ENCODE measurements around the gene C19orf33. TPM values are rescaled to one million over a fixed set of nuclear protein-coding genes. Genes with fewer than 3 reads are reported as not detected.

Gene C19orf33
- total and polyA plus RNA-seq, 2 donors from 2014 or later: 40.3 to 43.9 TPM

- DNase-seq (peak in 2 of 5 donors; percentile 30 to 77), FAIRE-seq (no peak)
- intact Hi-C loops (cut with DNase I): no loop called here
- Histone ChIP-seq H3K4me3 (ENCODE audit: low read length in 3 of 3) (peak overlapping the region; percentile 73 to 80 (median 79)), H3K9ac (ENCODE audit: low read length in 3 of 3) (peak overlapping the region; percentile 61 to 96 (median 81)), H3K27me3 (ENCODE audit: control insufficient read depth, insufficient read depth, low read length) (no peaks in the 10 kb centered on the region), H3K27ac (ENCODE audit: low read depth in 2 of 2, low read length in 2 of 2) (peak overlapping the region; percentile 94 to 96), H3K9me3 (ENCODE audit: control insufficient read depth in 2 of 3, insufficient read depth in 1 of 3, low read length in 3 of 3) (no peaks in the 10 kb centered on the region), H3K4me1 (ENCODE audit: control insufficient read depth in 2 of 3, insufficient read depth in 2 of 3, low read depth in 1 of 3, low read length in 3 of 3) (peaks cover 3 to 40% (median 24%) of the 10 kb centered on the region in 3 donors), H3K36me3 (ENCODE audit: control insufficient read depth in 2 of 3, insufficient read depth in 3 of 3, low read length in 3 of 3) (no peaks in the 10 kb centered on the region)
- no peak for TF ChIP-seq CTCF (IDR thresholded peaks at IDR 0.05; ENCODE audit: borderline replicate concordance, extremely low read depth, insufficient read depth)
Measured at GRCh38 chr19:38265213-38265861, 38.7 kb upstream of the C19orf33 start.

- Histone ChIP-seq H3K9ac (ENCODE audit: low read length in 3 of 3) (peak overlapping the region; percentile 11 to 96 (median 81)), H3K27me3 (ENCODE audit: control insufficient read depth, insufficient read depth, low read length) (no peaks in the 10 kb centered on the region), H3K9me3 (ENCODE audit: control insufficient read depth in 2 of 3, insufficient read depth in 1 of 3, low read length in 3 of 3) (no peaks in the 10 kb centered on the region), H3K4me3 (ENCODE audit: low read length in 3 of 3) (peak overlapping the region in 2 of 3 donors; percentile 79 to 80), H3K36me3 (ENCODE audit: control insufficient read depth in 2 of 3, insufficient read depth in 3 of 3, low read length in 3 of 3) (no peaks in the 10 kb centered on the region), H3K4me1 (ENCODE audit: control insufficient read depth in 2 of 3, insufficient read depth in 2 of 3, low read depth in 1 of 3, low read length in 3 of 3) (peaks cover 3 to 45% (median 24%) of the 10 kb centered on the region in 3 donors), H3K27ac (ENCODE audit: low read depth in 2 of 2, low read length in 2 of 2) (peak overlapping the region; percentile 94 to 96)
- FAIRE-seq (no peak), DNase-seq (peak; percentile 63 to 84 (median 73))
- TF ChIP-seq CTCF (IDR thresholded peaks at IDR 0.05; ENCODE audit: borderline replicate concordance, extremely low read depth, insufficient read depth): no peak
- intact Hi-C loops (cut with DNase I): no loop called here
Measured at GRCh38 chr19:38265921-38266429, 38.1 kb upstream of the C19orf33 start.

- Histone ChIP-seq H3K36me3 (ENCODE audit: control insufficient read depth in 2 of 3, insufficient read depth in 3 of 3, low read length in 3 of 3) (no peaks in the 10 kb centered on the region), H3K27me3 (ENCODE audit: control insufficient read depth, insufficient read depth, low read length) (no peaks in the 10 kb centered on the region), H3K9ac (ENCODE audit: low read length in 3 of 3) (peak overlapping the region in 2 of 3 donors; percentile 9 to 75), H3K27ac (ENCODE audit: low read depth in 2 of 2, low read length in 2 of 2) (peak overlapping the region; percentile 65 to 94), H3K9me3 (ENCODE audit: control insufficient read depth in 2 of 3, insufficient read depth in 1 of 3, low read length in 3 of 3) (no peaks in the 10 kb centered on the region), H3K4me3 (ENCODE audit: low read length in 3 of 3) (peak overlapping the region; percentile 7 to 79 (median 35)), H3K4me1 (ENCODE audit: control insufficient read depth in 2 of 3, insufficient read depth in 2 of 3, low read depth in 1 of 3, low read length in 3 of 3) (peaks cover 3 to 45% (median 24%) of the 10 kb centered on the region in 3 donors)
- TF ChIP-seq CTCF (IDR thresholded peaks at IDR 0.05; ENCODE audit: borderline replicate concordance, extremely low read depth, insufficient read depth): no peak
- intact Hi-C loops (cut with DNase I): no loop called here
- peak in 4 of 5 donors; percentile 35 to 65 (median 61) for DNase-seq
- FAIRE-seq: no peak
Measured at GRCh38 chr19:38266981-38267597, 37.0 kb upstream of the C19orf33 start.

All from kidney (tissue), 14 donors.